Trophoblast cell (in vitro differentiated cells and primary cell): ENCODE results near the gene EFCAB13.

Source experiments
- DNase-seq, 2 donors: peaks; one replicate each; pipeline ENCODE4 v3.0.0-alpha.2; 2016
- H2AFZ ChIP-seq: 2 replicates; pipeline ENCODE4 v1.6.1; 2013; ENCODE audit warnings: low read length, moderate library complexity, mild to moderate bottlenecking; ENCODE audit not compliant: insufficient read depth, poor library complexity
- H2AK5ac ChIP-seq: 2 replicates; pipeline ENCODE4 v1.6.1; 2013; ENCODE audit warnings: mild to moderate bottlenecking, low read length
- H2BK120ac ChIP-seq: 2 replicates; pipeline ENCODE4 v1.6.1; 2013; ENCODE audit warnings: low read length, mild to moderate bottlenecking, moderate library complexity; ENCODE audit not compliant: insufficient read depth, poor library complexity
- H2BK12ac ChIP-seq: 2 replicates; pipeline ENCODE4 v1.6.1; 2013; ENCODE audit warnings: mild to moderate bottlenecking, low read length, moderate library complexity
- H2BK5ac ChIP-seq: 2 replicates; pipeline ENCODE4 v1.6.1; 2013; ENCODE audit warnings: low read length, low read depth, moderate library complexity, mild to moderate bottlenecking; ENCODE audit not compliant: poor library complexity
- H3K14ac ChIP-seq: 2 replicates; pipeline ENCODE4 v1.6.1; 2013; ENCODE audit warnings: mild to moderate bottlenecking, low read length
- H3K18ac ChIP-seq: 2 replicates; pipeline ENCODE4 v1.6.1; 2013; ENCODE audit warnings: mild to moderate bottlenecking, low read length
- H3K23ac ChIP-seq: 2 replicates; pipeline ENCODE4 v1.6.1; 2013; ENCODE audit warnings: low read length
- H3K27ac ChIP-seq: 2 replicates; pipeline ENCODE4 v1.5.1; 2013; ENCODE audit warnings: low read depth, mild to moderate bottlenecking, inconsistent platforms, low read length, moderate library complexity
- H3K27me3 ChIP-seq: 2 replicates; pipeline ENCODE4 v1.6.1; 2013; ENCODE audit warnings: inconsistent platforms, mild to moderate bottlenecking, low read length, moderate library complexity; ENCODE audit not compliant: insufficient read depth
- H3K36me3 ChIP-seq, 2 experiments: 1 replicate in 1 of 2; 2 replicates in 1 of 2; pipeline ENCODE4 v1.6.1; 2013; ENCODE audit warnings: low read length in 2 of 2, mild to moderate bottlenecking in 2 of 2, moderate library complexity in 1 of 2; ENCODE audit not compliant: insufficient read depth in 2 of 2, control insufficient read depth in 1 of 2
- H3K4ac ChIP-seq: 2 replicates; pipeline ENCODE4 v1.6.1; 2013; ENCODE audit warnings: low read depth, mild to moderate bottlenecking, low read length, moderate library complexity
- H3K4me1 ChIP-seq, 2 experiments: 1 replicate in 1 of 2; 2 replicates in 1 of 2; pipeline ENCODE4 v1.6.1; 2013; ENCODE audit warnings: low read length in 2 of 2, mild to moderate bottlenecking in 2 of 2, moderate library complexity in 1 of 2; ENCODE audit not compliant: insufficient read depth in 2 of 2, control insufficient read depth in 1 of 2
- H3K4me2 ChIP-seq: 2 replicates; pipeline ENCODE4 v1.6.1; 2013; ENCODE audit warnings: inconsistent platforms, mild to moderate bottlenecking, low read length, moderate library complexity
- H3K4me3 ChIP-seq: 2 replicates; pipeline ENCODE4 v1.5.1; 2013; ENCODE audit warnings: mild to moderate bottlenecking, low read depth, low read length, inconsistent platforms
- H3K79me1 ChIP-seq: one replicate; pipeline ENCODE4 v1.6.1; 2013; ENCODE audit warnings: low read length
- H3K79me2 ChIP-seq: 2 replicates; pipeline ENCODE4 v1.6.1; 2013; ENCODE audit warnings: low read length, mild to moderate bottlenecking; ENCODE audit not compliant: control insufficient read depth, insufficient read depth, poor library complexity
- H3K9ac ChIP-seq: 2 replicates; pipeline ENCODE4 v1.6.1; 2013; ENCODE audit warnings: mild to moderate bottlenecking, low read length
- H3K9me3 ChIP-seq: 2 replicates; pipeline ENCODE4 v1.6.1; 2013; ENCODE audit warnings: low read depth, mild to moderate bottlenecking, control low read depth, inconsistent platforms, low read length; ENCODE audit not compliant: insufficient read depth
- H4K12ac ChIP-seq: 2 replicates; pipeline ENCODE4 v1.6.1; 2013; ENCODE audit warnings: low read depth, mild to moderate bottlenecking, low read length, moderate library complexity
- H4K8ac ChIP-seq: 2 replicates; pipeline ENCODE4 v1.6.1; 2013; ENCODE audit warnings: low read depth, mild to moderate bottlenecking, low read length, moderate library complexity
- H4K91ac ChIP-seq: one replicate; pipeline ENCODE4 v1.6.1; 2013; ENCODE audit warnings: low read depth, mild to moderate bottlenecking, low read length, moderate library complexity
- WGBS: extraction: QIAGEN DNeasy Blood & Tissue Kit; methylation state at CpG from one replicate; pipeline ENCODE4 v1.1.7; 2013; ENCODE audit warnings: missing lambda C conversion rate; ENCODE audit not compliant: insufficient read length, insufficient coverage; ENCODE audit errors: extremely low coverage; 5-methylcytosine and 5-hydroxymethylcytosine counted together

The EFCAB13 gene

DNA sequence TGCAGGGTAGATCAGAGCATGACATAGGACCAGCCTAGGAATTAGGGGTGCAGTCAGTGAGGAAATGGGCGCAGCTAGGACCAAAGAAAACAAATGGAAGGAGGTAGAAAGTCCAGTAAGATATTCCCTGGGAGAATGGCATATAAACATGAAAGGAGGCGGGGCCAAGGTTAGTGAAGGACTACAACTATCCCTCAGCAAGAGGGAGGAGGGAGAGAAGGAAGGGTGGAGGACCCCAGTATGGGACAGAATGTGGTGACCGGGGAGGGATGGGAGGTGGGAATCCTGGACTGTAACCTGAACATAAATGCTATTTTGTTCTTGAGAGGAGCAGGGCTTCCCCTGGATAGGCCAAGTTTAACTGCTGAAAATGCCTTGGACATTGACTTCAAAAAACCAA is 47.3 kb upstream of the EFCAB13 start:
- no CpG with 5 or more reads among the region's 3 CpGs for WGBS
- Histone ChIP-seq H2BK5ac (peak overlapping the region; percentile 67), H2BK120ac (peak overlapping the region; percentile 70), H4K8ac (peak overlapping the region; percentile 69), H3K4me2 (no peak overlapping the region), H3K4me3 (no peak overlapping the region), H2AFZ (peak overlapping the region; percentile 47), H3K14ac (peak overlapping the region; percentile 80), H2BK12ac (peak overlapping the region; percentile 84), H4K91ac (peak overlapping the region; percentile 85), H3K27ac (peak overlapping the region; percentile 86), H4K12ac (no peak overlapping the region), H3K9ac (no peak overlapping the region), H3K18ac (peak overlapping the region; percentile 58), H3K4ac (peak overlapping the region; percentile 33), H3K79me1 (peaks cover 26% of the 10 kb centered on the region), H2AK5ac (peak overlapping the region; percentile 94), H3K4me1 (peaks cover 31 to 38% of the 10 kb centered on the region in 2 experiments), H3K27me3 (no peaks in the 10 kb centered on the region), H3K36me3 (no peaks in the 10 kb centered on the region), H3K79me2 (peaks cover 2% of the 10 kb centered on the region), H3K23ac (no peak overlapping the region), H3K9me3 (no peaks in the 10 kb centered on the region)
- no peak for DNase-seq

DNA sequence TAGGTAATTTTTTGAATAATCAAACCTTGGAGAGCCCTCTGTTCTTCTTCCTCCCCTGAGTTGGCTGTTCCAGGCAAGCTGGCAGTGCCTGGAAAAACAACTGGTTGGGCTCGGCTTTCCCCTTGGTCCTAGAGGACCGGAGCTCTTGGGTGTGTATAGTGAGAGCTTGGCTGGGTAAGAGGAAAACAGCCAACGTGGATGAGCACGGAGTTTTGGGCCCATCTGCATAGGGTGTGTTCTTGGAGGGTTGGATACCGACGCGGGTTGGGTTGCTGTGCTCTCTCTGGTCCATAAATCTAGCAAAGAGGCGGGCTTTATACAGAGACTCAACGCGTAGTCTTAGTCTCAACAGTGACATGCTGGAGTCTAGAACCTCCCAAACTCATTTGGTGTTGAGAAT is 46.9 kb upstream of the EFCAB13 start:
- Histone ChIP-seq H3K9ac (no peak overlapping the region), H3K9me3 (no peaks in the 10 kb centered on the region), H4K8ac (no peak overlapping the region), H2AFZ (no peak overlapping the region), H3K27ac (peak overlapping the region; percentile 86), H3K4me2 (no peak overlapping the region), H2BK120ac (peak overlapping the region; percentile 19), H3K4me3 (no peak overlapping the region), H3K4ac (no peak overlapping the region), H2BK12ac (peak overlapping the region; percentile 84), H3K4me1 (peaks cover 31 to 38% of the 10 kb centered on the region in 2 experiments), H4K91ac (no peak overlapping the region), H3K79me1 (peaks cover 26% of the 10 kb centered on the region), H3K79me2 (peaks cover 2% of the 10 kb centered on the region), H2BK5ac (peak overlapping the region; percentile 22), H3K14ac (no peak overlapping the region), H3K23ac (no peak overlapping the region), H4K12ac (no peak overlapping the region), H3K18ac (no peak overlapping the region), H3K27me3 (no peaks in the 10 kb centered on the region), H3K36me3 (no peaks in the 10 kb centered on the region), H2AK5ac (no peak overlapping the region)
- peak; percentile 42 to 52 for DNase-seq
- WGBS: no CpG with 5 or more reads among the region's 10 CpGs

DNA sequence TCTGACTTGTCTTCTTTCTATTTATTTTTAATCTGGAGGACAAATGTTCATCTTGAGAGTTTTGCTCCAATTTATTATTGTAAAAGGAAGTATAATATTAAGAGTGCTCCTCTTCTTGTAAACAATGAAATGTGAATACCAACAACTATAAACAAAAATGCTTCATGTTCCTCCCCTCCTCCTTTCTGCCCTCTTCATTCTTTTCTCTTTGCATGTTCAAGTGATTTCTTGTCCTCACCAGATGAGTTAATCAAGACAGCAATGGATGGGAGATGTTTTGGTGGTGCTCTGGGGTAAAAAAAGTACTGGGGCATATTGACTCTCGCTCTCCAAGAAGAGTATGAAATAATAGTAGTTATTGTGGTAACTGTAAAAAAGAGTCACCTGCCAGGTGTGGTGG is 45.8 kb upstream of the EFCAB13 start:
- Histone ChIP-seq H3K79me2 (peaks cover 2% of the 10 kb centered on the region), H2BK12ac (no peak overlapping the region), H2BK120ac (no peak overlapping the region), H4K8ac (no peak overlapping the region), H4K12ac (no peak overlapping the region), H3K18ac (no peak overlapping the region), H4K91ac (no peak overlapping the region), H2AK5ac (no peak overlapping the region), H3K27me3 (no peaks in the 10 kb centered on the region), H3K27ac (no peak overlapping the region), H2BK5ac (no peak overlapping the region), H2AFZ (no peak overlapping the region), H3K9me3 (no peaks in the 10 kb centered on the region), H3K23ac (no peak overlapping the region), H3K36me3 (no peaks in the 10 kb centered on the region), H3K4me2 (no peak overlapping the region), H3K4me1 (peaks cover 31 to 38% of the 10 kb centered on the region in 2 experiments), H3K4me3 (no peak overlapping the region), H3K9ac (no peak overlapping the region), H3K79me1 (peaks cover 26% of the 10 kb centered on the region), H3K14ac (no peak overlapping the region), H3K4ac (no peak overlapping the region)
- WGBS: no CpG with 5 or more reads among the region's 1 CpG
- DNase-seq: no peak

DNA sequence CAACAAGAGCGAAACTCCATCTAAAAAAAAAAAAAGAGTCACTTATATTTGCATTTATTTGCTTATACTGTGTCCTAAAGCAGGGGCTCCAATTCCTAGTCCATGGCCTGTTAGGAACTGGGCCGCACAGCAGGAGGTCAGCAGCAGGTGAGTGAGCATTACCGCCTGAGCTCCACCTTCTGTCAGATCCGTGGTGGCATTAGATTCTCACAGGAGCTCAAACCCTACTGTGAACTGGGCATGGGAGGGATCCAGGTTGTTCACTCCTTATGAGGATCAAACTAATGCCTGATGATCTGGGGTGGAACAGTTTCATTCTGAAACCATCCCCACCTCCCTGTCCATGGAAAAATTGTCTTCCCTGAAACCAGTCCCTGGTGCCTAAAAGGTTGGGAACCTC is 45.2 kb upstream of the EFCAB13 start:
- Histone ChIP-seq H2AK5ac (peak overlapping the region; percentile 80), H3K79me1 (peaks cover 26% of the 10 kb centered on the region), H3K79me2 (peaks cover 2% of the 10 kb centered on the region), H3K27me3 (no peaks in the 10 kb centered on the region), H3K9ac (no peak overlapping the region), H3K23ac (no peak overlapping the region), H4K12ac (no peak overlapping the region), H3K14ac (peak overlapping the region; percentile 46), H2AFZ (no peak overlapping the region), H3K4me3 (no peak overlapping the region), H4K91ac (peak overlapping the region; percentile 75), H4K8ac (no peak overlapping the region), H3K27ac (peak overlapping the region; percentile 66), H3K9me3 (no peaks in the 10 kb centered on the region), H3K18ac (peak overlapping the region; percentile 75), H2BK12ac (peak overlapping the region; percentile 87), H3K4me1 (peaks cover 31 to 36% of the 10 kb centered on the region in 2 experiments), H3K4me2 (no peak overlapping the region), H3K36me3 (no peaks in the 10 kb centered on the region), H2BK120ac (peak overlapping the region; percentile 78), H3K4ac (peak overlapping the region; percentile 37), H2BK5ac (peak overlapping the region; percentile 73)
- no peak for DNase-seq
- WGBS: no CpG with 5 or more reads among the region's 4 CpGs
